ENCODE data around the gene LHFPL5.

DNA sequence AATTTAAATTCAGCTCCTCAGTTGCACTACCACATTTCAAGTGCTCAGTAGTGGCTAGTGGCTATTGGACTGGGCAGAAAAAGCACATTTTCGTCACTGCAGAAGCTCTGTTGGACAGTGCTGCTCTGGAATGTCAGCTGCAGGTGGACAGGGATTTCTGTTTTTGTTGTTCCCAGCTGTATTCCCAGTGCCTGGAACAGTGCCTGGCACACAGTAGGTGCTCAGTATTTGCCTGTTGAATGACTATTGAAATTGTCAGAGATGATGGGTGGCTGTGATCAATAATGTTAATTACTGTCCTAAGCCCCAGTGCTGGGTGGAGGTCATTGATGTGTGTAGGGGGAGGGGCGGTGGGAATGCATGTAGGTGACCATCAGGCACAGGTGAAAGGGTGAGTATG lies 18.9 kb upstream of the LHFPL5 start:
- TF ChIP-seq, protein P1, sequence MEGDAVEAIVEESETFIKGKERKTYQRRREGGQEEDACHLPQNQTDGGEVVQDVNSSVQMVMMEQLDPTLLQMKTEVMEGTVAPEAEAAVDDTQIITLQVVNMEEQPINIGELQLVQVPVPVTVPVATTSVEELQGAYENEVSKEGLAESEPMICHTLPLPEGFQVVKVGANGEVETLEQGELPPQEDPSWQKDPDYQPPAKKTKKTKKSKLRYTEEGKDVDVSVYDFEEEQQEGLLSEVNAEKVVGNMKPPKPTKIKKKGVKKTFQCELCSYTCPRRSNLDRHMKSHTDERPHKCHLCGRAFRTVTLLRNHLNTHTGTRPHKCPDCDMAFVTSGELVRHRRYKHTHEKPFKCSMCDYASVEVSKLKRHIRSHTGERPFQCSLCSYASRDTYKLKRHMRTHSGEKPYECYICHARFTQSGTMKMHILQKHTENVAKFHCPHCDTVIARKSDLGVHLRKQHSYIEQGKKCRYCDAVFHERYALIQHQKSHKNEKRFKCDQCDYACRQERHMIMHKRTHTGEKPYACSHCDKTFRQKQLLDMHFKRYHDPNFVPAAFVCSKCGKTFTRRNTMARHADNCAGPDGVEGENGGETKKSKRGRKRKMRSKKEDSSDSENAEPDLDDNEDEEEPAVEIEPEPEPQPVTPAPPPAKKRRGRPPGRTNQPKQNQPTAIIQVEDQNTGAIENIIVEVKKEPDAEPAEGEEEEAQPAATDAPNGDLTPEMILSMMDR (optimal IDR thresholded peaks at IDR 0.05 in 1 of 3, IDR thresholded peaks at IDR 0.05 in 1 of 3, conservative IDR thresholded peaks at IDR 0.05 in 1 of 3; ENCODE audit: extremely low read depth in 1 of 3, insufficient read depth in 2 of 3, low read length in 3 of 3), result no peak
- no peak for TF ChIP-seq EZH2 (IDR thresholded peaks at IDR 0.05; ENCODE audit: low read length)

All from keratinocyte (primary cell).